ENCODE measurements around the gene NPAS2.
A peak's percentile ranks its signal among the peaks of the same experiment; 100 is the strongest.

The NPAS2 gene

GRCh38 chr2:100995309-100996075 lies 175.6 kb downstream of the NPAS2 start:
- DNase-seq = no peak

GRCh38 chr2:100997509-100998234 lies 177.7 kb downstream of the NPAS2 start:
- DNase-seq = no peak

GRCh38 chr2:100998235-100998573 lies 178.3 kb downstream of the NPAS2 start:
- no peak for DNase-seq

- DNase-seq = no peak
Observed at GRCh38 chr2:100999995-101000394, 180.1 kb downstream of the NPAS2 start.

- peak; percentile 88 for DNase-seq
Observed at GRCh38 chr2:101001691-101002561, 182.0 kb downstream of the NPAS2 start, which contains the start of gene RPL31. Gene RPL31 (plus strand): TSS chr2:101002289. CDS start chr2:101002702, 413 bp downstream.

GRCh38 chr2:101002562-101003277 lies 182.8 kb downstream of the NPAS2 start:
- DNase-seq = no peak

- DNase-seq = no peak
Observed at GRCh38 chr2:101003278-101003775, 183.4 kb downstream of the NPAS2 start.

GRCh38 chr2:101004620-101005325 lies 184.8 kb downstream of the NPAS2 start:
- no peak for DNase-seq

- no peak for DNase-seq
Observed at GRCh38 chr2:101006065-101006715, 186.3 kb downstream of the NPAS2 start.

GRCh38 chr2:101007415-101008345 lies 187.7 kb downstream of the NPAS2 start:
- no peak for DNase-seq

- no peak for DNase-seq
Observed at GRCh38 chr2:101011152-101011551, 191.2 kb downstream of the NPAS2 start.

- no peak for DNase-seq
Observed at GRCh38 chr2:101012054-101012705, 192.2 kb downstream of the NPAS2 start.

GRCh38 chr2:101012706-101013181 lies 192.8 kb downstream of the NPAS2 start:
- no peak for DNase-seq

- DNase-seq = no peak
Observed at GRCh38 chr2:101014264-101014857, 194.4 kb downstream of the NPAS2 start.

GRCh38 chr2:101017371-101017770 lies 197.4 kb downstream of the NPAS2 start:
- no peak for DNase-seq

GRCh38 chr2:101018934-101019333 lies 199.0 kb downstream of the NPAS2 start:
- DNase-seq = no peak

GRCh38 chr2:101022221-101022620 lies 202.3 kb downstream of the NPAS2 start:
- DNase-seq = no peak

- no peak for DNase-seq
Observed at GRCh38 chr2:101023327-101024107, 203.6 kb downstream of the NPAS2 start.

All from NCI-H748 treated with DMSO at 0.1 percent for 48 hours (cell line).